Glutamatergic neuron (in vitro differentiated cells): ENCODE results near the gene PPIF. TPM values are rescaled to one million over a fixed set of nuclear protein-coding genes. Genes with fewer than 3 reads are reported as not detected.

ENCODE experiments used
- DNase-seq: peaks from one replicate; pipeline ENCODE4 v3.0.0; 2022
- H3K27ac Mint-ChIP-seq: one replicate; pipeline ENCODE4 v1.8.0; 2020; ENCODE audit warnings: mild to moderate bottlenecking, mixed read lengths, inconsistent platforms; ENCODE audit not compliant: unreplicated experiment
- H3K27me3 Mint-ChIP-seq: one replicate; pipeline ENCODE4 v1.8.0; 2020; ENCODE audit warnings: mild to moderate bottlenecking, moderate library complexity, mixed read lengths, inconsistent platforms; ENCODE audit not compliant: unreplicated experiment
- H3K36me3 Mint-ChIP-seq: one replicate; pipeline ENCODE4 v1.8.0; 2020; ENCODE audit warnings: mild to moderate bottlenecking, mixed read lengths, inconsistent platforms; ENCODE audit not compliant: unreplicated experiment
- H3K4me1 Mint-ChIP-seq: one replicate; pipeline ENCODE4 v1.8.0; 2020; ENCODE audit warnings: mild to moderate bottlenecking, low read depth, mixed read lengths, inconsistent platforms; ENCODE audit not compliant: unreplicated experiment
- H3K4me3 Mint-ChIP-seq: one replicate; pipeline ENCODE4 v1.8.0; 2020; ENCODE audit warnings: mild to moderate bottlenecking, mixed read lengths, inconsistent platforms; ENCODE audit not compliant: unreplicated experiment
- H3K9me3 Mint-ChIP-seq: one replicate; pipeline ENCODE4 v1.8.0; 2020; ENCODE audit warnings: mild to moderate bottlenecking, moderate library complexity, mixed read lengths, inconsistent platforms; ENCODE audit not compliant: unreplicated experiment
- CTCF ChIP-seq: fragments of 200-600 bp; sonication (generic); IDR thresholded peaks from one replicate; pipeline ENCODE4 v1.5.0; 2021; ENCODE audit not compliant: partially characterized antibody, unreplicated experiment
- total RNA-seq: library from RNA; stranded (reverse); fragmentation: NEBNext Ultra II Directional; extraction: Animal tissue kit (Norgen Biotek cat#: 25700); gene quantifications from one replicate; pipeline ENCODE4 v1.2.1, GENCODE V29; 2021; ENCODE audit not compliant: unreplicated experiment

The PPIF gene
- total RNA-seq, 1 donor from 2014 or later: 24.2 TPM

DNA sequence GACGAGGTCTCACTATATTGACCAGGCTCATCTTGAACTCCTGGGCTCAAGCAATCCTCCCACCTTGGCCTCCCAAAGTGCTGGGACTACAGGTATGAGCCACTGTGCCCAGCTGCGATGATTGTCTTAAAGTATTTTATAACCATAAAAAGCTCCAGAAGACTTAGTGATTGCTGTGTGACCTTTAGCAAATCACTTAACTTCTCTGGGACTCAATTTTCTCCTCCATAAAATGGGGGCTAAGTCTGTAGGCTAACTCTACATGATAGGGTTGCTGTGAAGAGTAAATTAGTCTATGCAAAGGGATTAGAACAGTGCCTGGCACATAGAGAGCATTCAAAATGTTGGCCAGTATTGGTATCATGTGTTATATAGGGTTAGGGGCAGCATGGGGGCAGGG is 42.8 kb downstream of the PPIF start:
- Mint-ChIP-seq H3K27ac (no peak overlapping the region), H3K36me3 (no peaks in the 10 kb centered on the region), H3K4me1 (peaks cover 3% of the 10 kb centered on the region), H3K4me3 (no peak overlapping the region), H3K27me3 (peaks cover 8% of the 10 kb centered on the region), H3K9me3 (no peaks in the 10 kb centered on the region)
- no peak for TF ChIP-seq CTCF
- DNase-seq: no peak

- Mint-ChIP-seq H3K9me3 (no peaks in the 10 kb centered on the region), H3K27me3 (peaks cover 8% of the 10 kb centered on the region), H3K4me1 (peaks cover 3% of the 10 kb centered on the region), H3K27ac (no peak overlapping the region), H3K36me3 (no peaks in the 10 kb centered on the region), H3K4me3 (no peak overlapping the region)
- DNase-seq: no peak
- no peak for TF ChIP-seq CTCF
Observed at GRCh38 chr10:79390551-79391229, 43.4 kb downstream of the PPIF start.

GRCh38 chr10:79391231-79392019 is 44.2 kb downstream of the PPIF start:
- Mint-ChIP-seq H3K4me3 (no peak overlapping the region), H3K9me3 (no peaks in the 10 kb centered on the region), H3K36me3 (no peaks in the 10 kb centered on the region), H3K27me3 (peaks cover 8% of the 10 kb centered on the region), H3K27ac (no peak overlapping the region), H3K4me1 (peaks cover 11% of the 10 kb centered on the region)
- DNase-seq: no peak
- TF ChIP-seq CTCF: no peak

GRCh38 chr10:79392020-79392398 is 44.7 kb downstream of the PPIF start:
- H3K4me3 Mint-ChIP-seq: no peak overlapping the region
- H3K27ac Mint-ChIP-seq: no peak overlapping the region

More at GRCh38 chr10:79392020-79392398, 44.7 kb downstream of the PPIF start:
- Mint-ChIP-seq H3K9me3 (no peaks in the 10 kb centered on the region), H3K4me1 (peaks cover 16% of the 10 kb centered on the region), H3K27me3 (peaks cover 8% of the 10 kb centered on the region), H3K36me3 (no peaks in the 10 kb centered on the region)
- no peak for TF ChIP-seq CTCF
- DNase-seq: no peak
